WTC11 (cell line): ENCODE results near the gene LSM2. TPM values are rescaled to one million over a fixed set of nuclear protein-coding genes. Genes with fewer than 3 reads are reported as not detected.

Experiments
- KAT7 ChIP-seq: sonication (generic); formaldehyde crosslinking; IDR thresholded peaks from 2 replicates; pipeline ENCODE4 v1.8.1; 2023; ENCODE audit warnings: missing genetic modification reagents, mild to moderate bottlenecking, borderline replicate concordance
- NFE2L1 ChIP-seq: sonication (generic); formaldehyde crosslinking; IDR thresholded peaks from 2 replicates; pipeline ENCODE4 v1.8.1; 2023; ENCODE audit warnings: missing genetic modification reagents
- SP1 ChIP-seq: sonication (generic); formaldehyde crosslinking; conservative IDR thresholded peaks from 2 replicates; pipeline ENCODE4 v1.8.1; 2022; ENCODE audit warnings: missing genetic modification reagents
- TEAD4 ChIP-seq: sonication (generic); formaldehyde crosslinking; IDR thresholded peaks from 2 replicates; pipeline ENCODE4 v1.8.0; 2022; ENCODE audit warnings: mild to moderate bottlenecking, missing genetic modification reagents
- ZNF121 ChIP-seq: sonication (generic); formaldehyde crosslinking; IDR thresholded peaks from 2 replicates; pipeline ENCODE4 v1.8.0; 2023; ENCODE audit warnings: missing genetic modification reagents
- ZNF138 ChIP-seq: sonication (generic); formaldehyde crosslinking; conservative IDR thresholded peaks from 2 replicates; pipeline ENCODE4 v1.8.1; 2022; ENCODE audit warnings: mild to moderate bottlenecking, moderate library complexity, missing genetic modification reagents
- ZNF232 ChIP-seq: sonication (generic); formaldehyde crosslinking; IDR thresholded peaks from 2 replicates; pipeline ENCODE4 v1.8.0; 2022; ENCODE audit warnings: mild to moderate bottlenecking, missing genetic modification reagents
- total RNA-seq: library from RNA; stranded (reverse); gene quantifications from 3 replicates; pipeline ENCODE4 v1.2.3, GENCODE V29; 2021
- TF ChIP-seq, protein P1 (sequence below): sonication (generic); formaldehyde crosslinking; IDR thresholded peaks from 2 replicates; pipeline ENCODE4 v1.8.1; 2023; ENCODE audit warnings: mild to moderate bottlenecking, missing genetic modification reagents, borderline replicate concordance
- TF ChIP-seq, protein P2 (sequence below): sonication (generic); formaldehyde crosslinking; IDR thresholded peaks from 2 replicates; pipeline ENCODE4 v1.8.0; 2023; ENCODE audit warnings: missing genetic modification reagents, mild to moderate bottlenecking, borderline replicate concordance
- TF ChIP-seq, protein P3 (sequence below): sonication (generic); formaldehyde crosslinking; IDR thresholded peaks from 2 replicates; pipeline ENCODE4 v1.8.0; 2022; ENCODE audit warnings: mild to moderate bottlenecking, missing genetic modification reagents
- TF ChIP-seq, protein P4 (sequence below): sonication (generic); formaldehyde crosslinking; IDR thresholded peaks from 2 replicates; pipeline ENCODE4 v1.8.0; 2023; ENCODE audit warnings: missing genetic modification reagents
- TF ChIP-seq, protein P5 (sequence below): sonication (generic); formaldehyde crosslinking; IDR thresholded peaks from 2 replicates; pipeline ENCODE4 v1.8.1; 2023; ENCODE audit warnings: mild to moderate bottlenecking, missing genetic modification reagents, moderate library complexity
- TF ChIP-seq, protein P6 (sequence below): sonication (generic); formaldehyde crosslinking; IDR thresholded peaks from 2 replicates; pipeline ENCODE4 v1.8.1; 2022; ENCODE audit warnings: low read depth, mild to moderate bottlenecking, moderate library complexity, missing genetic modification reagents, borderline replicate concordance
- TF ChIP-seq, protein P7 (sequence below): fragments of 250-450 bp; sonication (Bioruptor Pico); conservative IDR thresholded peaks from 2 replicates; pipeline ENCODE4 v1.9.0; 2021; ENCODE audit warnings: mild to moderate bottlenecking

The LSM2 gene
- total RNA-seq, 1 experiment from 2014 or later = 104 TPM

DNA sequence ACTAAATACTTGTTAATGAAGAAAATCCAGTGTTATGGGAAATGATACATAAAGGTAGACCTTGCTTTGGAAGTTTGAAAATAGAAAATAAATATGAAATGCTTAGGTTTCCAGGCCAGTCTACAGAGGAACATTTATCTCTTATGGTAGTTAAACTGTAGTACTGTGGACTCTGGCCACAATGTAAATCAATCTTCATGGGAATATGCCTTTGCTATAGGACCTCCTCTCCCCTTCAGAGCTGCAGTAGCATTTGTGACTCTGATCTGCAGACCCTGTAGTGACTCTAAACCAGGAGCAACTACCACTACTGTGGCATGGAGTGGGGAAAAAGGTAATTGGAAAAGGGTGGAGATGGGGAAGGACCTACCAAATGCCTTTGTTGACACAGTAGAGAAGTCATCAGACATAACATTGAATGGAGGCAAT is 13.1 kb upstream of the LSM2 start (continued):
- TF ChIP-seq, protein P1, sequence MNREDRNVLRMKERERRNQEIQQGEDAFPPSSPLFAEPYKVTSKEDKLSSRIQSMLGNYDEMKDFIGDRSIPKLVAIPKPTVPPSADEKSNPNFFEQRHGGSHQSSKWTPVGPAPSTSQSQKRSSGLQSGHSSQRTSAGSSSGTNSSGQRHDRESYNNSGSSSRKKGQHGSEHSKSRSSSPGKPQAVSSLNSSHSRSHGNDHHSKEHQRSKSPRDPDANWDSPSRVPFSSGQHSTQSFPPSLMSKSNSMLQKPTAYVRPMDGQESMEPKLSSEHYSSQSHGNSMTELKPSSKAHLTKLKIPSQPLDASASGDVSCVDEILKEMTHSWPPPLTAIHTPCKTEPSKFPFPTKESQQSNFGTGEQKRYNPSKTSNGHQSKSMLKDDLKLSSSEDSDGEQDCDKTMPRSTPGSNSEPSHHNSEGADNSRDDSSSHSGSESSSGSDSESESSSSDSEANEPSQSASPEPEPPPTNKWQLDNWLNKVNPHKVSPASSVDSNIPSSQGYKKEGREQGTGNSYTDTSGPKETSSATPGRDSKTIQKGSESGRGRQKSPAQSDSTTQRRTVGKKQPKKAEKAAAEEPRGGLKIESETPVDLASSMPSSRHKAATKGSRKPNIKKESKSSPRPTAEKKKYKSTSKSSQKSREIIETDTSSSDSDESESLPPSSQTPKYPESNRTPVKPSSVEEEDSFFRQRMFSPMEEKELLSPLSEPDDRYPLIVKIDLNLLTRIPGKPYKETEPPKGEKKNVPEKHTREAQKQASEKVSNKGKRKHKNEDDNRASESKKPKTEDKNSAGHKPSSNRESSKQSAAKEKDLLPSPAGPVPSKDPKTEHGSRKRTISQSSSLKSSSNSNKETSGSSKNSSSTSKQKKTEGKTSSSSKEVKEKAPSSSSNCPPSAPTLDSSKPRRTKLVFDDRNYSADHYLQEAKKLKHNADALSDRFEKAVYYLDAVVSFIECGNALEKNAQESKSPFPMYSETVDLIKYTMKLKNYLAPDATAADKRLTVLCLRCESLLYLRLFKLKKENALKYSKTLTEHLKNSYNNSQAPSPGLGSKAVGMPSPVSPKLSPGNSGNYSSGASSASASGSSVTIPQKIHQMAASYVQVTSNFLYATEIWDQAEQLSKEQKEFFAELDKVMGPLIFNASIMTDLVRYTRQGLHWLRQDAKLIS = no peak
- no peak for TF ChIP-seq ZNF121 (CRISPR knock-in tag)
- TF ChIP-seq NFE2L1 = no peak
- TF ChIP-seq, protein P2, sequence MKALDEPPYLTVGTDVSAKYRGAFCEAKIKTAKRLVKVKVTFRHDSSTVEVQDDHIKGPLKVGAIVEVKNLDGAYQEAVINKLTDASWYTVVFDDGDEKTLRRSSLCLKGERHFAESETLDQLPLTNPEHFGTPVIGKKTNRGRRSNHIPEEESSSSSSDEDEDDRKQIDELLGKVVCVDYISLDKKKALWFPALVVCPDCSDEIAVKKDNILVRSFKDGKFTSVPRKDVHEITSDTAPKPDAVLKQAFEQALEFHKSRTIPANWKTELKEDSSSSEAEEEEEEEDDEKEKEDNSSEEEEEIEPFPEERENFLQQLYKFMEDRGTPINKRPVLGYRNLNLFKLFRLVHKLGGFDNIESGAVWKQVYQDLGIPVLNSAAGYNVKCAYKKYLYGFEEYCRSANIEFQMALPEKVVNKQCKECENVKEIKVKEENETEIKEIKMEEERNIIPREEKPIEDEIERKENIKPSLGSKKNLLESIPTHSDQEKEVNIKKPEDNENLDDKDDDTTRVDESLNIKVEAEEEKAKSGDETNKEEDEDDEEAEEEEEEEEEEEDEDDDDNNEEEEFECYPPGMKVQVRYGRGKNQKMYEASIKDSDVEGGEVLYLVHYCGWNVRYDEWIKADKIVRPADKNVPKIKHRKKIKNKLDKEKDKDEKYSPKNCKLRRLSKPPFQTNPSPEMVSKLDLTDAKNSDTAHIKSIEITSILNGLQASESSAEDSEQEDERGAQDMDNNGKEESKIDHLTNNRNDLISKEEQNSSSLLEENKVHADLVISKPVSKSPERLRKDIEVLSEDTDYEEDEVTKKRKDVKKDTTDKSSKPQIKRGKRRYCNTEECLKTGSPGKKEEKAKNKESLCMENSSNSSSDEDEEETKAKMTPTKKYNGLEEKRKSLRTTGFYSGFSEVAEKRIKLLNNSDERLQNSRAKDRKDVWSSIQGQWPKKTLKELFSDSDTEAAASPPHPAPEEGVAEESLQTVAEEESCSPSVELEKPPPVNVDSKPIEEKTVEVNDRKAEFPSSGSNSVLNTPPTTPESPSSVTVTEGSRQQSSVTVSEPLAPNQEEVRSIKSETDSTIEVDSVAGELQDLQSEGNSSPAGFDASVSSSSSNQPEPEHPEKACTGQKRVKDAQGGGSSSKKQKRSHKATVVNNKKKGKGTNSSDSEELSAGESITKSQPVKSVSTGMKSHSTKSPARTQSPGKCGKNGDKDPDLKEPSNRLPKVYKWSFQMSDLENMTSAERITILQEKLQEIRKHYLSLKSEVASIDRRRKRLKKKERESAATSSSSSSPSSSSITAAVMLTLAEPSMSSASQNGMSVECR (CRISPR knock-in tag) = no peak
- TF ChIP-seq, protein P3, sequence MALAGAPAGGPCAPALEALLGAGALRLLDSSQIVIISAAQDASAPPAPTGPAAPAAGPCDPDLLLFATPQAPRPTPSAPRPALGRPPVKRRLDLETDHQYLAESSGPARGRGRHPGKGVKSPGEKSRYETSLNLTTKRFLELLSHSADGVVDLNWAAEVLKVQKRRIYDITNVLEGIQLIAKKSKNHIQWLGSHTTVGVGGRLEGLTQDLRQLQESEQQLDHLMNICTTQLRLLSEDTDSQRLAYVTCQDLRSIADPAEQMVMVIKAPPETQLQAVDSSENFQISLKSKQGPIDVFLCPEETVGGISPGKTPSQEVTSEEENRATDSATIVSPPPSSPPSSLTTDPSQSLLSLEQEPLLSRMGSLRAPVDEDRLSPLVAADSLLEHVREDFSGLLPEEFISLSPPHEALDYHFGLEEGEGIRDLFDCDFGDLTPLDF (CRISPR knock-in tag) = no peak
- TF ChIP-seq, protein P4, sequence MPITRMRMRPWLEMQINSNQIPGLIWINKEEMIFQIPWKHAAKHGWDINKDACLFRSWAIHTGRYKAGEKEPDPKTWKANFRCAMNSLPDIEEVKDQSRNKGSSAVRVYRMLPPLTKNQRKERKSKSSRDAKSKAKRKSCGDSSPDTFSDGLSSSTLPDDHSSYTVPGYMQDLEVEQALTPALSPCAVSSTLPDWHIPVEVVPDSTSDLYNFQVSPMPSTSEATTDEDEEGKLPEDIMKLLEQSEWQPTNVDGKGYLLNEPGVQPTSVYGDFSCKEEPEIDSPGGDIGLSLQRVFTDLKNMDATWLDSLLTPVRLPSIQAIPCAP = no peak
- no peak for TF ChIP-seq KAT7 (CRISPR knock-in tag)
- no peak for TF ChIP-seq TEAD4
- TF ChIP-seq ZNF138 (CRISPR knock-in tag) = no peak
- no peak for TF ChIP-seq SP1 (CRISPR knock-in tag)
- TF ChIP-seq, protein P5, sequence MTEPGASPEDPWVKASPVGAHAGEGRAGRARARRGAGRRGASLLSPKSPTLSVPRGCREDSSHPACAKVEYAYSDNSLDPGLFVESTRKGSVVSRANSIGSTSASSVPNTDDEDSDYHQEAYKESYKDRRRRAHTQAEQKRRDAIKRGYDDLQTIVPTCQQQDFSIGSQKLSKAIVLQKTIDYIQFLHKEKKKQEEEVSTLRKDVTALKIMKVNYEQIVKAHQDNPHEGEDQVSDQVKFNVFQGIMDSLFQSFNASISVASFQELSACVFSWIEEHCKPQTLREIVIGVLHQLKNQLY (CRISPR knock-in tag) = no peak
- TF ChIP-seq, protein P6, sequence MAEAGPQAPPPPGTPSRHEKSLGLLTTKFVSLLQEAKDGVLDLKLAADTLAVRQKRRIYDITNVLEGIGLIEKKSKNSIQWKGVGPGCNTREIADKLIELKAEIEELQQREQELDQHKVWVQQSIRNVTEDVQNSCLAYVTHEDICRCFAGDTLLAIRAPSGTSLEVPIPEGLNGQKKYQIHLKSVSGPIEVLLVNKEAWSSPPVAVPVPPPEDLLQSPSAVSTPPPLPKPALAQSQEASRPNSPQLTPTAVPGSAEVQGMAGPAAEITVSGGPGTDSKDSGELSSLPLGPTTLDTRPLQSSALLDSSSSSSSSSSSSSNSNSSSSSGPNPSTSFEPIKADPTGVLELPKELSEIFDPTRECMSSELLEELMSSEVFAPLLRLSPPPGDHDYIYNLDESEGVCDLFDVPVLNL (CRISPR knock-in tag) = no peak
- TF ChIP-seq, protein P7, sequence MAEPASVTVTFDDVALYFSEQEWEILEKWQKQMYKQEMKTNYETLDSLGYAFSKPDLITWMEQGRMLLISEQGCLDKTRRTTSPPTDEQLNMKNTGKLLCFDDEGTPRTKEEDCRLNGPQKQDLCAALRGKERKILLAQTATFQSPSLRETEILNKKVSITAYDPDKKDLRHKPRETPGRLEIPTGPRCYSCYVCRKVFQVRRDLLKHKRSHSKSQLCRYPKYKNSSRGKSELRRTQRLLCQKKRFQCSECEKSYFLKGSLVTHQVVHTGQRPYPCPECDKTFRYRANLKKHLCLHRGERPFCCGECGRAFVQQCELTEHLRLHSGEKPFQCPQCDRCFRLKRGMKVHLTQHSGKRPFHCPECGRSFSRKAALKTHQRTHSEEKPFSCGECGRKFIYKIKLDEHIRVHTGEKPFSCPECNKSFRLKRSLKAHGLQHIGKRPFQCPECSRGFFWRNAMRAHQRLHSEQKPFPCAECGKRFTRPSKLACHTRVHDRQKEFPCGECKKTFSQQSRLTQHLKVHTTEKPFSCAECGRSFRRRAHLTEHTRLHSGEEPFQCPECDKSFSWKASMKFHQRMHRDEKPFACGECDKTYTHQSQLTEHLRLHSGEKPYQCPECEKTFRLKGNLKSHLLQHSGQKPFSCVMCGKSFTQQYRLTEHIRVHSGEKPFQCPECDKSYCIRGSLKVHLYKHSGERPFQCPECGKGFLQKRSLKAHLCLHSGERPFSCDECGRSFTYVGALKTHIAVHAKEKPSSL (CRISPR knock-in tag) = no peak
- no peak for TF ChIP-seq ZNF232 (CRISPR knock-in tag)
